ENCODE measurements around the gene SMG1. TPM values are rescaled to one million over a fixed set of nuclear protein-coding genes. Genes with fewer than 3 reads are reported as not detected.
A peak's percentile ranks its signal among the peaks of the same experiment; 100 is the strongest.
"Not testable (repeated sequence)": the region's sequence is repeated elsewhere in the genome, so short reads cannot be mapped to it uniquely, and the experiment has no call there.

The SMG1 gene
- polyA plus RNA-seq, 3 donors from 2014 or later, result 5.2 to 28.1 (median 7.9) TPM

DNA sequence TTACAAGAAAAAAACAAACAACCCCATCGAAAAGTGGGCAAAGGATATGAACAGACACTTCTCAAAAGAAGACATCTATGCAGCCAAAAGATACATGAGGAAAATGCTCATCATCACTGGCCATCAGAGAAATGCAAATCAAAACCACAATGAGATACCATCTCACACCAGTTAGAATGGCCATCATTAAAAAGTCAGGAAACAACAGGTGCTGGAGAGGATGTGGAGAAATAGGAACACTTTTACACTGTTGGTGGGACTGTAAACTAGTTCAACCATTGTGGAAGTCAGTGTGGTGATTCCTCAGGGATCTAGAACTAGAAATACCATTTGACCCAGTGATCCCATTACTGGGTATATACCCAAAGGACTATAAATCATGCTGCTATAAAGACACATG lies 148.5 kb downstream of the SMG1 start:
- not testable (repeated sequence) for H3K4me3 Mint-ChIP-seq

DNA sequence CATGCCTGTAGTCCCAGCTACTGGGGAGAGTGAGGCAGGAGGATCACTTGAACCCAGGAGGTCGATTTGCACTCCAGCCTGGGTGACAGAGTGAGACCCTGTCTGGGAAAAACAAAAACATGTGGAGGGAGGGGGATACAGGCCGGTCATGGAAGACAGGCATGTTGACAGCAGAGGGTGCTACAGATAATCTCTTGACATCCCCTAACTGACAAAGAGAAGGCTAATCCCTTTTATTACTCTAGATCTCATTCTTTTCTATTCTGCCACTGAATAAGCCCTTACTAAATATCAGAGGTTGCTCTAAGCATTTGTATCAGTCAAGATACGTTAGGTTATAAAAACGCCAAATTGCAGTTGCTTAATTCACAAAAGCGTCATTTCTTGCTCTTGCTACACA lies 149.9 kb downstream of the SMG1 start:
- H3K4me1 Mint-ChIP-seq; H3K27ac Mint-ChIP-seq; H3K9me3 Mint-ChIP-seq; H3K4me3 Mint-ChIP-seq; H3K27me3 Mint-ChIP-seq (ENCODE audit: low read depth in 3 of 3); DNase-seq; H3K36me3 Mint-ChIP-seq: not testable (repeated sequence)

More for the DNA sequence above, 148.5 kb downstream of the SMG1 start:
- H3K27me3 Mint-ChIP-seq (ENCODE audit: low read depth in 3 of 3); H3K4me1 Mint-ChIP-seq; DNase-seq; H3K36me3 Mint-ChIP-seq; H3K9me3 Mint-ChIP-seq: not testable (repeated sequence)
- peak overlapping the region in 1 of 6 donors; percentile 64 for H3K27ac Mint-ChIP-seq

DNA sequence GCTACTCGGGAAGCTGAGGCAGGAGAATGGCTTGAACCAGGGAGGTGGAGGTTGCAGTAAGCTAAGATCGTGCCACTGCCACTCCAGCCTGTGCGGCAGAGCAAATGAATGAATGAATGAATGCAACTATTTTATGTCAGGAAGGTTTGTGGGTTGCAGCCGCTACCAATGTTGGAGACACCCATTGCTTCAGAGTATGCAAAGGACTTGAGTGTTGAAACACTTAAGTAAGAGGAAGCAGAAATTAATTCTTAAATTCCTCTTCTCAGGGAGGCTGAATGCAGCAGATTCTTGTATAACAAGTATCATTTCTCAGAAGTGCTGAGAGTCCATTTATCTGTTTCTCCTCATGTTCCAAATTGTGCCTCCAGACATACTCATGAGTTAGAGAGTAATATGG lies 151.6 kb downstream of the SMG1 start:
- H3K4me1 Mint-ChIP-seq; H3K27ac Mint-ChIP-seq; DNase-seq; H3K36me3 Mint-ChIP-seq; H3K27me3 Mint-ChIP-seq (ENCODE audit: low read depth in 3 of 3); H3K4me3 Mint-ChIP-seq; H3K9me3 Mint-ChIP-seq: not testable (repeated sequence)

DNA sequence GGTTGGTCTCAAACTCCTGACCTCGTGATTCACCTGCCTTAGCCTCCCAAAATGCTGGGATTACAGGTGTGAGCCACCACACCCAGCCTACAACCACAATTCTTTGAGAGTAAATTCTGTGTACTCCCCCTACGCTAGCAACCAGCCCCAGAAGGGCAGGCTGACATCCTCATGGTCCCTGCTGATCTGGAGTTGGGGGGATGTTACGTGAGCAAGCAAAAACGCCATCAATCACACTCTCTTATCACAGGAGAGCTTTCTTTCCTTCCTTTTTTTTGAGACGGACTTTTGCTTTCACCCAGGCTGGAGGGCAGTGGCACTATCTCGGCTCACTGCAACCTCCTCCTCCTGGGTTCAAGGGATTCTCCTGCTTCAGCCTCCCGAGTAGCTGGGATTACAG lies 154.0 kb downstream of the SMG1 start:
- DNase-seq; H3K4me3 Mint-ChIP-seq; H3K27me3 Mint-ChIP-seq (ENCODE audit: low read depth in 3 of 3); H3K9me3 Mint-ChIP-seq; H3K36me3 Mint-ChIP-seq; H3K27ac Mint-ChIP-seq: not testable (repeated sequence)
- H3K4me1 Mint-ChIP-seq, result peaks cover 13 to 16% of the 10 kb centered on the region in 2 donors

DNA sequence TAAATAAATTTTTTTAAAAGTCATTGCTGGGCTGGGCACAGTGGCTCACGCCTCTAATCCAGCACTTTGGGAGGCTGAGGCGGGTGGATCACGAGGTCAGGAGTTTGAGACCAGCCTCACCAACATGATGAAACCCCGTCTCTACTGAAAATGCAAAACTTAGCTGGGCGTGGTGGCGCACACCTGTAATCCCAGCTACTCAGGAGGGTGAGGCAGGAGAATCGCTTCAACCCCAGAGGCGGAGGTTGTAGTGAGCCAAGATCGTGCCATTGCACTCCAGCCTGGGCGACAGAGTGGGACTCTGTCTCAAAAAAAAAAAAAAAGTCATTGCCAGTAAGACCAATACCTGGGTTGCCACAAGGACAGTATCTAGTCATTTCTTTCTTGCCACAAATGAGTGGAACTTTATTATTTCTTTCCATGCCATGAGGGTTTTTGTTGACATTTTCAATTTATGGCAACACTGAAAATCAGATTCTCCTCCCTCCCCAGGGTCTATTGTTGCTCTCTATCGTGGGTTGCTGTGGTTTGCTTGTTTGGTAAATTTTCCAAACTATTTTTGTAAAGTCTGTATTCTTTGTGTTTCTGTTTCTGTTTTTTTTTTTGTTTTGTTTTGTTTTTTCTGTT lies 155.8 kb downstream of the SMG1 start:
- peaks cover 14 to 23% of the 10 kb centered on the region in 2 donors for H3K4me1 Mint-ChIP-seq
- H3K36me3 Mint-ChIP-seq; H3K4me3 Mint-ChIP-seq; DNase-seq; H3K27me3 Mint-ChIP-seq (ENCODE audit: low read depth in 3 of 3); H3K9me3 Mint-ChIP-seq: not testable (repeated sequence)
- peak overlapping the region in 3 of 6 donors; percentile 44 to 68 (median 62) for H3K27ac Mint-ChIP-seq

DNA sequence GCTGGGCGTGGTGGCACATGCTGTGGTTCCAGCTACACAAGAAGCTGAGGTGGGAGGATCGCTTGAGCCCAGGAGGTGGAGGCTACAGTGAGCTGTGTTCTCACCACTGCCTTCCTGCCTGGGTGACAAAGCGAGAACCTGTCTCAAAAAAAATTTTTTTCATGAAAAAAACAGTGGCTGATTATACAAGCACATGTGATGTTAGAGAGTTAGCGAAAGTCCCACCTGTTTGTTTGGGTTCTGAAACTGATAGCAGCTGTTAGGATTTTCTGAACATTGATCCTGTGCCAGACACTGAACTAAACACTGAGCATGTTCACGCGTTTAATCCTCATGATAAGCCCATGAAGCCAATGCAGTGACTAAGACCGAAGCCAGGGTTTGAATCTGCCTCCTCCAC lies 159.0 kb downstream of the SMG1 start:
- Mint-ChIP-seq H3K27ac (peak overlapping the region; percentile 68 to 90 (median 83)), H3K4me1 (peaks cover 14 to 25% of the 10 kb centered on the region in 2 donors), H3K4me3 (peak overlapping the region; percentile 45 to 78 (median 65))
- not testable (repeated sequence) for H3K9me3 Mint-ChIP-seq; H3K27me3 Mint-ChIP-seq (ENCODE audit: low read depth in 3 of 3); H3K36me3 Mint-ChIP-seq
- peak; percentile 70 to 76 (median 71) for DNase-seq

DNA sequence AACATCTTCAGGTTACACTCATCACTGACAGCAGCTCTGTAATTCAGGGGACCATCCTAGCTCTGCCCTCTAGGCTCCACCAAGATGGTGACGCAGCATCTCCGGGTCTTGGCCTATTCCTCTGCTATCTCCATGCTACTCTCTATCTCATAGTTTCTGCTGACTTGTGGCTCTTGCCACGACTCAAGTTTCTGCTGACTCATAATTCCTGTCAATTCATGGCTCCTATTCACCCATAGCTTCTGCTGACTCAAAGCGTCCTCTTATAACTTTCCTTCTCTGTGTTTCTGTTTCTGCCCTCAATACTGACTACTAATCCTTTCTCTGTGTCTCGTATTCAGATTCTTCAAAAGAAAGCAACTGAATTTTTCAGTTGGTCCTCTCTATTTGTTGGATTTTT lies 163.5 kb downstream of the SMG1 start:
- not testable (repeated sequence) for H3K4me3 Mint-ChIP-seq; DNase-seq; H3K36me3 Mint-ChIP-seq; H3K9me3 Mint-ChIP-seq; H3K27ac Mint-ChIP-seq; H3K27me3 Mint-ChIP-seq (ENCODE audit: low read depth in 3 of 3)
- H3K4me1 Mint-ChIP-seq, result peaks cover 15 to 19% of the 10 kb centered on the region in 2 donors

DNA sequence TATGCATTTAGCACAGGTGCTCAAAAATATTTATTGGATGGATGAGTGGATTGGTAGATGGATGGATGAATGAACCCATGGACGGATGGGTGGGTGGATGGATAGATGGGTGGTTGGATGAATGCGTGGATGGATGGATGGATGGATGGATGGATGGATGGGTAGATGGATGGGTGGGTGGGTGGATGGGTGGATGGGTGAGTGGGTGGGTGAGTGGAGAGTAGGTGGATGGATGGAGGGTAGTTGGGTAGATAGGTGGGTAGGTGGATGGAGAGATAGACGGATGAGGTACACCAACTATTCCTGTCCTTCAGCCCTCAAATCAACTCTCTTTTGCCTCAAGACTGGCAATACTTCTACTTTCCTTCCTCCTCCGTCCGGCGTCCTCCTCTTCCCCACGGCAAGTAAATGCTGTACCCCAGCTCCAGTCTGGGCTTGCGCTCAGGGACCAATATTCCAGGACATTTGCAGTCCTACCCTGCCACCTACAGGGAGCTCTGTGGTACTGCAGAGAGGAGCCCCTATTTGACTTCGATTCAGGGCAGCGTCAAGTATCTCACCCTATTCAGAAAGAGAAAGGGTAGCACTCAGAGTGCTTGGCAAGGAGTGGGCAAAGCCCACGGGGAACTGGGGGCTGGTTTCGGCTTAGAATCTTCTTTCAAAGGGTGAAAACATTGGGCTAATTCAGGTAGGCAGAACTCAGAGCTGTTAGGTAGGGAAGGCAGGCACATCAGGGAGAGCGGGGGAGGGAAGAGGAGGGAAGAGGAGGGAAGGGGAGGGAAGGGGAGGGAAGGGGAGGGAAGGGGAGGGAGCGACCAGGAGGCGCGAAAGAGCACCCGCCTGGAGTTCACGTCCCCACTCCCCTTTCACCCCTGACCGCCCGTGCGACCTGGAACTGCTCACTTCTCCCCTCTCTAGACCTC lies 166.3 kb downstream of the SMG1 start:
- peaks cover 14 to 17% of the 10 kb centered on the region in 2 donors for H3K4me1 Mint-ChIP-seq
- not testable (repeated sequence) for H3K27me3 Mint-ChIP-seq (ENCODE audit: low read depth in 3 of 3); H3K36me3 Mint-ChIP-seq; H3K27ac Mint-ChIP-seq; H3K9me3 Mint-ChIP-seq
- peak; percentile 59 to 70 (median 63) for DNase-seq
- H3K4me3 Mint-ChIP-seq, result peak overlapping the region in 1 of 5 donors; percentile 23

DNA sequence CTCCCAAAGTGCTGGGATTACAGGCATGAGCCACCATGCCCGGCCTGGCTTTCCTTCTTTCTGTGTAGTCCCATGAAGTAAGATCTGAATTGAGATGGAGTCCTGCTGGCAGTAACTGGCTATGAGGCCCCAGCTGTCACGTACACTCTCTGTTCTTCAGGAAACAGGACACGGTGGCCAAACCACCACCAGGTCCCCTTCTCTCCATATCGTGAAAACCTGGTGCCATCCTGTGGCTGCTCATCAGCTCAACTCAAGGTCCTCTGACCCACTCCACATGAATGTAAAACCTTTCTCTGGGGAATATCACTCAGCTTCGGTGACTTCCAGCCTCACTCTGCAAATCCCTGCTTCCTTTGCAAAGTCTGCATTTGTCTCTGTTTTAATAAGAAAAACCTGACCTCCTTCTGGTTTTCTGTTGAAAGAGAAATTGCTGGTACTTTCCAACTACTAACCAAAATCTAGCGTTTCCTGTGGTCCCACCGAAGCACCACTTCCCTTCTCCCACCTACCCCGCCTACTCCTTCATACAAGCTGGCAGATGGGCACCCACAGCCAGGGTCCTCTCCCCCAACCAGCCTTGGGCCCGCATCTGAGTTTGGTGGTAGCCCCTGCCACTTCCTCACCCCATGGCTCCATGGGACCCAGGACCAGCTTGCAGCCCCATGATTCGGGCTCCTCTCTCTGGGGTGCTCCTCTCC lies 168.1 kb downstream of the SMG1 start:
- Mint-ChIP-seq H3K4me1 (peaks cover 13 to 17% of the 10 kb centered on the region in 2 donors), H3K4me3 (peak overlapping the region in 1 of 5 donors; percentile 12), H3K27ac (peak overlapping the region in 1 of 6 donors; percentile 13)
- H3K36me3 Mint-ChIP-seq; H3K9me3 Mint-ChIP-seq; H3K27me3 Mint-ChIP-seq (ENCODE audit: low read depth in 3 of 3); DNase-seq: not testable (repeated sequence)

DNA sequence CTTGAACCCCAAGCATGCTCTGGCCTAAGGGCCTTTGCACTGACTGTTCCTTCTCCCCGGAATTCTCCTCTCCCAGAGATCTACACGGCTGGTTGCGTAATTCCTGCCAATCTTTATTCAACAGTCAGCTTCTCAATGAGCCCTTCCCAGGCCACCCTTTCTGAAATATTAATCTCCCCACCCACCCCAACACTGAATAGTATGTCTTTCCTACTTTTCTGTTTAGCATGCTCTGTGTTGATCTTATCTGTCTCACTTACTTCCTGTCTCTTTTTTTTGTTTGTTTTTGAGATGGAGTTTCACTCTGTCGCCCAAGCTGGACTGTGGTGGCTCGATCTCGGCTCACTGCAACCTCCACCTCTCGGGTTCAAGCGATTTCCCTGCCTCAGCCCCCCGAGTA lies 169.6 kb downstream of the SMG1 start:
- H3K36me3 Mint-ChIP-seq; DNase-seq; H3K27me3 Mint-ChIP-seq (ENCODE audit: low read depth in 3 of 3); H3K9me3 Mint-ChIP-seq; H3K4me3 Mint-ChIP-seq: not testable (repeated sequence)
- H3K4me1 Mint-ChIP-seq, result peaks cover 13 to 17% of the 10 kb centered on the region in 2 donors
- peak overlapping the region in 1 of 6 donors; percentile 62 for H3K27ac Mint-ChIP-seq

Other genes with a start within 250 kb of the SMG1 start
- 1,000 to 10,000 TPM in 2 of 3 donors, 100 to 1,000 TPM in 1; 767 to 2,522 (median 1,576) TPM for gene RPS15A, start 136.1 kb downstream of the SMG1 start, polyA plus RNA-seq
- gene ARL6IP1, start 124.9 kb downstream of the SMG1 start, polyA plus RNA-seq, result 100 to 1,000 TPM; 267 to 497 (median 308) TPM
- not detected for gene TMC7, start 57.5 kb upstream of the SMG1 start, polyA plus RNA-seq
- 10 to 100 TPM; 14.3 to 16.6 (median 14.8) TPM for gene COQ7, start 141.2 kb upstream of the SMG1 start, polyA plus RNA-seq
- under 1 TPM in 2 of 3 donors, not detected in 1; 0.59 to 0.90 TPM for gene ITPRIPL2, start 187.6 kb upstream of the SMG1 start, polyA plus RNA-seq
- gene SYT17, start 241.8 kb upstream of the SMG1 start, polyA plus RNA-seq, result not detected

All from immature natural killer cell (primary cell).